CD4-positive, CD25-positive, alpha-beta regulatory T cell (primary cell): ENCODE measurements around the gene EEF1G. TPM values are rescaled to one million over a fixed set of nuclear protein-coding genes. Genes with fewer than 3 reads are reported as not detected.

ENCODE experiments used
- ATAC-seq, 2 donors: fragments of 150-1000 bp; cut with Tn5 transposase; one replicate each; pipeline ENCODE4 v1.10.0; 2021; ENCODE audit warnings: low read depth in 2 of 2, moderate number of reproducible peaks in 2 of 2, moderate library complexity in 1 of 2
- DNase-seq, 3 donors: peaks; one replicate each; pipeline versions ENCODE4 v3.0.0 to v3.0.0-alpha.2; 2012 to 2022; ENCODE audit warnings: mixed read lengths in 1 of 3
- H3K27ac ChIP-seq: one replicate; pipeline ENCODE4 v1.7.0; 2013; ENCODE audit warnings: mild to moderate bottlenecking, low read length; ENCODE audit not compliant: insufficient read depth, poor library complexity, severe bottlenecking
- H3K27me3 ChIP-seq: one replicate; pipeline ENCODE4 v1.7.0; 2013; ENCODE audit warnings: low read length; ENCODE audit not compliant: control insufficient read depth, insufficient read depth
- H3K36me3 ChIP-seq: one replicate; pipeline ENCODE4 v1.7.0; 2013; ENCODE audit warnings: mild to moderate bottlenecking, low read length, moderate library complexity; ENCODE audit not compliant: control insufficient read depth, insufficient read depth
- H3K4me1 ChIP-seq: 2 replicates; pipeline ENCODE4 v1.7.0; 2013; ENCODE audit warnings: mild to moderate bottlenecking, low read length; ENCODE audit not compliant: insufficient read depth, control insufficient read depth, poor library complexity, severe bottlenecking
- H3K4me3 ChIP-seq: one replicate; pipeline ENCODE4 v1.7.0; 2013; ENCODE audit warnings: low read depth, mild to moderate bottlenecking, low read length, moderate library complexity
- H3K9me3 ChIP-seq, 2 experiments: 1 replicate in 1 of 2; 2 replicates in 1 of 2; pipeline ENCODE4 v1.7.0; 2013; ENCODE audit warnings: low read length in 2 of 2, mild to moderate bottlenecking in 1 of 2, moderate library complexity in 1 of 2; ENCODE audit not compliant: control insufficient read depth in 2 of 2
- H3K27ac Mint-ChIP-seq, 3 donors: one replicate each; pipeline ENCODE4 v1.8.0; 2020 to 2022; ENCODE audit warnings: mild to moderate bottlenecking in 3 of 3, mixed read lengths in 3 of 3, moderate library complexity in 2 of 3
- H3K27me3 Mint-ChIP-seq: one replicate; pipeline ENCODE4 v1.8.0; 2022; ENCODE audit warnings: mild to moderate bottlenecking, mixed read lengths
- H3K36me3 Mint-ChIP-seq: one replicate; pipeline ENCODE4 v1.8.0; 2020; ENCODE audit warnings: mixed read lengths
- H3K4me1 Mint-ChIP-seq, 4 donors: one replicate each; pipeline ENCODE4 v1.8.0; 2020 to 2022; ENCODE audit warnings: mixed read lengths in 4 of 4, mild to moderate bottlenecking in 1 of 4
- H3K4me3 Mint-ChIP-seq, 4 donors: one replicate each; pipeline ENCODE4 v1.8.0; 2020 to 2022; ENCODE audit warnings: mild to moderate bottlenecking in 4 of 4, mixed read lengths in 4 of 4, moderate library complexity in 3 of 4
- H3K9me3 Mint-ChIP-seq, 7 donors: one replicate each; pipeline ENCODE4 v1.8.0; 2020 to 2022; ENCODE audit warnings: mixed read lengths in 7 of 7, mild to moderate bottlenecking in 3 of 7, moderate library complexity in 2 of 7
- polyA plus RNA-seq, 4 donors: library from polyadenylated mRNA; unstranded; fragments of 300-500 nt; fragmentation: Illumina TruSeq; gene quantifications; one replicate each; pipeline ENCODE4 v1.2.3, GENCODE V29; 2021
- total RNA-seq: library from RNA; stranded (reverse); gene quantifications from one replicate; pipeline ENCODE4 v1.2.3, GENCODE V29; 2022

Gene EEF1G
- total and polyA plus RNA-seq, 5 donors from 2014 or later = 775 to 1,680 (median 1,198) TPM

GRCh38 chr11:62614275-62614674, 40.6 kb upstream of the EEF1G start:
- H3K4me3 ChIP-seq = no peak overlapping the region
- peaks cover 31% of the 10 kb centered on the region for H3K4me1 ChIP-seq
- DNase-seq = no peak
- no peaks in the 10 kb centered on the region for H3K27me3 ChIP-seq
- peak overlapping the region; percentile 61 to 94 (median 87) for H3K27ac Mint-ChIP-seq
- H3K27me3 Mint-ChIP-seq = no peaks in the 10 kb centered on the region
- H3K36me3 Mint-ChIP-seq = peaks cover 14% of the 10 kb centered on the region
- ATAC-seq = no peak
- no peaks in the 10 kb centered on the region for H3K9me3 Mint-ChIP-seq
- H3K4me1 Mint-ChIP-seq = peaks cover 0 to 50% (median 22%) of the 10 kb centered on the region in 4 donors
- peaks cover 3% of the 10 kb centered on the region for H3K36me3 ChIP-seq
- no peak overlapping the region for H3K27ac ChIP-seq
- H3K4me3 Mint-ChIP-seq = peak overlapping the region; percentile 75 to 93 (median 82)
- H3K9me3 ChIP-seq = no peaks in the 10 kb centered on the region

- ATAC-seq = no peak
- DNase-seq = no peak
- Mint-ChIP-seq H3K4me3 (peak overlapping the region; percentile 56 to 93 (median 82)), H3K4me1 (peaks cover 0 to 54% (median 25%) of the 10 kb centered on the region in 4 donors), H3K9me3 (no peaks in the 10 kb centered on the region), H3K36me3 (peaks cover 11% of the 10 kb centered on the region), H3K27me3 (no peaks in the 10 kb centered on the region), H3K27ac (peak overlapping the region in 2 of 3 donors; percentile 78 to 94)
- H3K36me3 ChIP-seq = peaks cover 6% of the 10 kb centered on the region
- H3K4me1 ChIP-seq = peaks cover 28% of the 10 kb centered on the region
- H3K27me3 ChIP-seq = no peaks in the 10 kb centered on the region
- peak overlapping the region; percentile 92 for H3K27ac ChIP-seq
- no peaks in the 10 kb centered on the region for H3K9me3 ChIP-seq
- H3K4me3 ChIP-seq = no peak overlapping the region
Measured at GRCh38 chr11:62613291-62613778, 39.6 kb upstream of the EEF1G start.

- H3K36me3 ChIP-seq = peaks cover 10% of the 10 kb centered on the region
- H3K4me1 ChIP-seq = peaks cover 28% of the 10 kb centered on the region
- no peaks in the 10 kb centered on the region for H3K27me3 Mint-ChIP-seq
- DNase-seq (peak; percentile 84 to 94 (median 89)), ATAC-seq (peak; percentile 80 to 81)
- no peaks in the 10 kb centered on the region for H3K9me3 Mint-ChIP-seq
- peak within 1 kb of the TSS; percentile 97 to 99 (median 99) for H3K27ac Mint-ChIP-seq
- peak within 1 kb of the TSS; percentile 87 for H3K4me3 ChIP-seq
- H3K27ac ChIP-seq = peak within 1 kb of the TSS; percentile 92
- peaks cover 0 to 61% (median 30%) of the 10 kb centered on the region in 4 donors for H3K4me1 Mint-ChIP-seq
- H3K27me3 ChIP-seq = no peaks in the 10 kb centered on the region
- peaks cover 17% of the 10 kb centered on the region for H3K36me3 Mint-ChIP-seq
- H3K9me3 ChIP-seq = no peaks in the 10 kb centered on the region
- peak within 1 kb of the TSS; percentile 97 to 99 (median 99) for H3K4me3 Mint-ChIP-seq
Measured at GRCh38 chr11:62612366-62613290, 38.9 kb upstream of the EEF1G start, which contains the start of the genes EML3 and ROM1. EML3 (minus strand) TSS chr11:62612775; CDS start chr11:62612457, 318 bp downstream. ROM1 (plus strand) TSS chr11:62613257; CDS start chr11:62613282, 25 bp downstream.

GRCh38 chr11:62611705-62612365, 38.1 kb upstream of the EEF1G start:
- peak overlapping the region; percentile 87 for H3K4me3 ChIP-seq
- peaks cover 28% of the 10 kb centered on the region for H3K4me1 ChIP-seq
- peak overlapping the region; percentile 97 to 99 (median 99) for H3K27ac Mint-ChIP-seq
- peak overlapping the region; percentile 97 to 99 (median 99) for H3K4me3 Mint-ChIP-seq
- no peaks in the 10 kb centered on the region for H3K9me3 Mint-ChIP-seq
- H3K4me1 Mint-ChIP-seq = peaks cover 0 to 62% (median 33%) of the 10 kb centered on the region in 4 donors
- peak; percentile 13 to 23 for ATAC-seq
- H3K27ac ChIP-seq = peak overlapping the region; percentile 92
- H3K9me3 ChIP-seq = no peaks in the 10 kb centered on the region
- H3K27me3 Mint-ChIP-seq = no peaks in the 10 kb centered on the region
- no peaks in the 10 kb centered on the region for H3K27me3 ChIP-seq
- peaks cover 19% of the 10 kb centered on the region for H3K36me3 Mint-ChIP-seq
- peaks cover 10% of the 10 kb centered on the region for H3K36me3 ChIP-seq
- DNase-seq = peak in 2 of 3 donors; percentile 21 to 65

- H3K9me3 ChIP-seq = no peaks in the 10 kb centered on the region
- H3K27me3 Mint-ChIP-seq = no peaks in the 10 kb centered on the region
- peak overlapping the region; percentile 97 to 99 (median 99) for H3K4me3 Mint-ChIP-seq
- DNase-seq = peak in 1 of 3 donors; percentile 8
- H3K27me3 ChIP-seq = no peaks in the 10 kb centered on the region
- no peaks in the 10 kb centered on the region for H3K9me3 Mint-ChIP-seq
- H3K27ac ChIP-seq = peak overlapping the region; percentile 92
- H3K36me3 Mint-ChIP-seq = peaks cover 22% of the 10 kb centered on the region
- H3K4me3 ChIP-seq = peak overlapping the region; percentile 87
- peaks cover 28% of the 10 kb centered on the region for H3K4me1 ChIP-seq
- no peak for ATAC-seq
- H3K27ac Mint-ChIP-seq = peak overlapping the region; percentile 97 to 99 (median 99)
- H3K4me1 Mint-ChIP-seq = peaks cover 0 to 62% (median 32%) of the 10 kb centered on the region in 4 donors
- peaks cover 10% of the 10 kb centered on the region for H3K36me3 ChIP-seq
Measured at GRCh38 chr11:62610814-62611704, 37.4 kb upstream of the EEF1G start.

- DNase-seq (no peak), ATAC-seq (no peak)
- H3K9me3 Mint-ChIP-seq = no peaks in the 10 kb centered on the region
- no peaks in the 10 kb centered on the region for H3K27me3 Mint-ChIP-seq
- peaks cover 0 to 62% (median 33%) of the 10 kb centered on the region in 4 donors for H3K4me1 Mint-ChIP-seq
- peaks cover 23% of the 10 kb centered on the region for H3K36me3 Mint-ChIP-seq
- H3K27ac ChIP-seq = peak overlapping the region; percentile 30
- no peak overlapping the region for H3K4me3 ChIP-seq
- no peaks in the 10 kb centered on the region for H3K9me3 ChIP-seq
- H3K27ac Mint-ChIP-seq = peak overlapping the region; percentile 62 to 86 (median 73)
- peaks cover 14% of the 10 kb centered on the region for H3K36me3 ChIP-seq
- H3K27me3 ChIP-seq = no peaks in the 10 kb centered on the region
- H3K4me3 Mint-ChIP-seq = peak overlapping the region; percentile 90 to 99 (median 98)
- H3K4me1 ChIP-seq = peaks cover 28% of the 10 kb centered on the region
Measured at GRCh38 chr11:62610403-62610802, 36.7 kb upstream of the EEF1G start.
